Inferior parietal cortex (tissue), 1 donor: ENCODE results near the gene TEX13C.
A peak's percentile ranks its signal among the peaks of the same experiment; 100 is the strongest.
"Not testable (repeated sequence)": the region's sequence is repeated elsewhere in the genome, so short reads cannot be mapped to it uniquely, and the experiment has no call there.

Experiments
- DNase-seq: peaks from one replicate; pipeline ENCODE4 v3.0.0-alpha.2; 2016; ENCODE audit errors: extremely low spot score

TEX13C gene

DNA sequence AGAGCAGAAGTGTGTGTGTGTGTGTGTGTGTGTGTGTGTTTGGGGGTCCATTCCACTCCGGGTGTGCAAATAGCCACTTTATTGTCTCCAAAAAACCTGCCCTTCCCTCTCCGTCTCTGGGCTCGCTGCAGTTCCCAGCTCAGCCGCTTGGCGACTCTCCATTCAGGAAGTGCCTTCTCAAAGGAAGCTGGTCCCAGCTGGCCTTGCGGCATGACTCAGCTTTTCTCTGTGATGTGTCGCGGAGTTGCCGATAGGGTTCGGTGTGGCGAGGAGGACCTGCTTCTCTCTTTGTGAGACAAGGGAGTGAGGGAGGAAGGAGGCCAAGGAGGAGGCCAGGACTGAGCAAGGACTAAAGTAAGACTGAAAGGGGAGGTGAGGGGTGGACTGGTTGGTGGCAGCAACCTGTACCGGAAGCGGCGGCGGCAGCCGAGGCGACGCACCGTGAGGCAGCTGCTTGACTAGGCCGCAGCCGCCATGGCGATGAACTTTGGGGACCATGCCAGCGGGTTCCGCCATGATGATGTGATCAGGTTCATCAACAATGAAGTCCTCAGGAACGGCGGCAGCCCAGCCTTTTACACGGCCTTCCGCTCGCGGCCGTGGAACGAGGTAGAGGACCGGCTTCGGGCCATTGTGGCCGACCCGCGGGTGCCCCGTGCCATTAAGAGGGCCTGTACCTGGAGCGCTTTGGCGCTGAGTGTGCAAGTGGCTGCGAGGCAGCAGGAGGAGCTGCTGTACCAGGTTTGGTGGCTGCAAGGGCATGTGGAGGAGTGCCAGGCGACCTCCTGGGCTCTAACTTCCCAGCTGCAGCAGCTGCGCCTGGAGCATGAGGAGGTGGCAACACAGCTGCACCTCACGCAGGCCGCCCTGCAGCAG lies at the start of gene TEX13C:
Gene TEX13C, plus strand, starts transcription at position 226 of the 876 bp plus-strand sequence. Its CDS starts 249 bp downstream, at position 475.
- DNase-seq = no peak

DNA sequence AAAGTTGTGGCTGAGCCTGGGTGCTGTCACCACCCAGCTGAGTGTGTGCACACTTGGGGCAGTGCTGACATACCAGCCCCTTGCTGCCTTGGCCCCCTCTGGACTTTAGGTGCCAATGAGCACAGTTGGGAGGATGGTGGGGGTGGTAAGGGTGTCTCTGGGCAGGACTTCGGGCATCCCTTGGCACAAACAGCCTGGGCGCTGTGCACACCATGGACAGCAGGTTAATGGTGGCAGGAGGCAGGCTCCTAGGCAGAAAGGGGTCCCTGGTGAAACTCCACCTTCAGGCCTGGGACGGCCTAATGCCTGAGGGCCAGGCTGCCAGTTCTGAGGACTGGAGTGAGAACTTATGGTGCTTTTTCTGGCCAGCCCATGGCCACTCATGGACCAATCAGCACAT lies 32.4 kb upstream of the TEX13C start:
- DNase-seq = no peak

DNA sequence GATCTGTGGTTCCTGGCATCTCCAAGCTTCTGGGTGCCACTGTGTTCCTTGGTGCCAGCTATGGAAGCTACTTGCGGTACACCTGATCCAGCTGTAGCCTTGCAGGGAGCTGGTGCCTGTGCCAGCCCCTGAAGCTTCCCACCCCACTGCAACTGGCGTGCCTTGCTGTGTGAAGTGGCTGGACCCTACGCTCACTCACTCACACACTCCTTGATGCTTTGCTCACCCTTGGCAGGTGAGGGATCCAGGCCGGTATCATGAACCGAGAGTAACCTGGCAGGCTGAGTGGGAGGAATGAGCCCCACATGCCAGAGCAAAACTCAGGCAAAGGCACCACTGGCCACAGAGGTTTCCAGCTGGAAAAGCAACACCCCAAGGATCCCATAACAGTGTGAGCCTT lies 31.3 kb upstream of the TEX13C start:
- DNase-seq = no peak

DNA sequence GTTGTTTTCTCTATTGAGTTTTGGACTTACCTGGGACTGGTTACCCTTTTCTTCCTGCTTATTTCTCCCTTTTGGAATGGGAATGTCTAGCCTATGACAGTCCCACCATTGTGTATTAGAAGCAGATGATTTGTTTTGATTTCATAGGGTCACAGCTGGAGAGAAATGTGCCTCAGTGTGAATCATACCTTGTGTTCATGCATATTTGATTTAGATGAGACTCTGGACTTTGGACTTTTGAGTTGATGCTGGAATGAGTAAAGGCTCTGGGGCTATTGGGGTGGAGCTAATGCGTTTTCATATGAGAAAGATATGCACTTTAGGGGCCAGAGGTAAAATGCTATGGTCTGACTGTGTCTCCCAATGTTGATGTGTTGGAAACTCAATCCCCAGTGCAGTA lies 30.5 kb upstream of the TEX13C start:
- no peak for DNase-seq

DNA sequence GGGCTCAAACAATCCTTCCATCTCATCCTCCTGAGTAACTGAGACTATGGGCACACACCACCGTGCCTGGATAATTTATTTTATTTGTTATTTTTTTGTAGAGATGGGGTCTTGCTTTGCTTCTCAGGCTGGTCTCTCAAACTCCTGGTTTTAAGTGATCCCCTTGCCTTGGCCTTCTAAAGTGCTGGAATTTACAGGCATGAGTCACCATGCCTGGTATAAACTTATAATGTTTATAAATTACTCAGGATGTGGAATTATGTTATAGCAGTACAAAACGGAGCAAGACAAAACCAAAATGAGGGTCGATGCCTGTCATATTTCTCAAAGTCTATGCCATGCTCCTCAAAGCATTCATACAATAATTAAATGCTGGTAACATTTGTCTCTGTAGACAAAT lies 29.8 kb upstream of the TEX13C start:
- no peak for DNase-seq

DNA sequence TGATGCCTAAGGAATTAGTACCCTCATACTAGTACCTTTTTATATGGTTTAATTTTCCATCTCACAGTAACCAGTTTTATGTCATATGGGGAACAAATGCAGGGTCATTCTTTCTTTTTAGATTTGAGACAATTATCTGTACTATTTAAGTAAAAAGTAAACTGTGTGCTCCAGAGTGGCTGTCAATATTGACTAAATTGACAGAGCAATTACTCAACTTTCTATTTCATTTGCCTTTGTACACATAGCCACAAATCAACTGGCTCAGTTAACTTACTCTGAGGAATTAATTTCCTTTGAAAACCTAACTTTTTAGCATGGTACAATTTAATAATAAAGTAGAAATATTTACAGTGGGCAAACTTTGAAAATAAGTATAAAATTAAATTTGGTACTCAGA lies 28.5 kb upstream of the TEX13C start:
- no peak for DNase-seq

DNA sequence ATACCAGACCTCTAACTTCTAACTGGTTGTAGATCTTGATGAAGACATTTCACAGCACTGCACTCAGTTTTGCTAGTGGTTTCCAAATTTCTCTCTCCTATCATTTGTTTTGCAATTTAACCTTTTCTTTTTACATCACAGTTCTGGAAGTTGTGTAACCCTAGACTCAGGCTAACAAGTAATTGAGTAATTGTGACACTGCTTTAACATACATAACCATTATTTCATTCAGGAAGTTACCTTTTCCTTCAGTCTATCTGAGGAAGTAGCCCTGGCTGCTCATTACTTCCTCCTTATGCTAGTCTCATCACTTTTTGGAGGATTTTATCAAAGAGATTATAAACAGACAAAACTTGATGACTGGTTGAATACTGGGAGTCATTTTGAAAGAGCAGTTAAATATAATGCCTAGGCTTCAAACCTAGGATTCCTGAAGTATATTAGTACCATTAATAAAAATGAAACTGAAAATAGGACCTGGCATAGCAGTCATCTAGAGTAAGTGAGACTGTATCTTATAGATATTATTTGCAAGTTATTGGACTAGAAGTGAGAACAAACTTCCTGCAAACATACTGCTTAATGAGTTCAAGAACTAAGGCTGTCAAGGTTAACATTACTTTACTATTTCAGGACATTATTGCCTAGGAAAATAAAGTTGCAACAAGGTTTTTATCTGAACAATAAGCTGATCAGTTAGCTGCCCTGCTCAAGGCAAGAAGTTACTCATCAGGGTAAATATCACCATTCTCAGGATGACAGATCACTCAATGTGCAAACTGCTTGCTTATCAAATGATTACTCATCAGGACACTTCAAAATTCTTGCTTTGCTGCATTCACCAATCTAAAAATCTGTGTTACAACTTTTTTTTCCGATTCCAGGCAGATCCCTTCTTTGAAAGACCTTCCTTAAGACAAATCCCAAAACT lies 25.6 kb upstream of the TEX13C start:
- no peak for DNase-seq

DNA sequence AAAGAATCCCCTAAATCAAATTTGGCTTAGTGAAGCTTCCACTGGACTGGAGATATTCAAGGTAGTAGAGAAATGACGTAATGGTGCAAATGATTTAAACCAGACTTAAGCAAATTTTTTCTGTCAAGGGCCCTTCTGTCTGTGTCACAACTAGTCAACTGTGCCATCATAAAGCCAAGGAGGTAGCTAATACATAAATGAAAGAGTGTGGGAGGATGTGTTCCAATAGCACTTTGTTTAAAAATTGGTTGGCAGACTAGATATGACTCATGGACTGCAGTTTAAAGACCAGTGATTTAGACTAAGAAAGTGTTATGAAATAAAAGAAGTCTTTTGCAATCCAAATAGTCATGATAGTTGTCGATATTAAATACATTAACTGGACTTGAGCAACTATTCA lies 24.3 kb upstream of the TEX13C start:
- DNase-seq = no peak

DNA sequence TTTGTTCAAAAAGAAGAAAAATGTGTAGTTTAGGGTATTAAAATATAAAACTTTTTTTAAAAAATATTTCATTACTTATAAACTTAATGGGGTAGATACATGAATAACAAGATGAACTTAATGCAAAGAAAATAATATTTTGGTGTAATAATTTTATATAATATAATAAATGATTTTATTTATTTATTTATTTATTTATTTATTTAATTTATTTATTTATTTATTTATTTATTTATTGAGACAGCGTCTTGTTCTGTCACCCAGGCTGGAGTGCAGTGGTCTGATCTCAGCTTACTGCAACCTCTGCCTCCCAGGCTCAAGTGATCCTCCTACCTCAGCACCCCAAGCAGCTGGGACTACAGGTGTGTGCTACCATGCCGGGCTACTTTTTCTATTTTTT lies 20.8 kb upstream of the TEX13C start:
- no peak for DNase-seq

DNA sequence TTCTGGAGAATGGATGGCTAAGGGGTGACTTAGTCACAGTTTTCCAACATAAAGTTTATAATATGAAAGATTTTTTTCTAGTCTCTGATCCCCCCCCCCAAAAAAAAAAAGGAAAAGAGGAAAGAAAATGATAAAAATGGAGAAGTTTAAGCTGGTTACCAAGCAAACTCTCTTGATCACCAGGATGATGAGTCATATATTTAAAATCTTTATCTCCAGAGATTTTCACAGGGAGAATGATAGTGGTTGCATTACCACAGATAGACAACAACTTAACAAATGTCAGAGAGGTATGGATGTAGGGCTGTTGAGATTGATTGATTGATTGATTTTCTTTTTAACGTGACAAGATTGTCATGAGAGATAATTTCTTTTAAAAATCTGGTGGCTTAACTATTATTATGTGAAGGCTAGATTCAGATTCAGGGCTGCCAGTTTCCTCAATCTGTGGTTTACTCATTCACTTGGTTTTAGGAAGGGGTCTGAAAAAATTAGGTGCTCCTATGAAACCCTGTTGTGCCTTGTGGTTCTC lies 13.3 kb upstream of the TEX13C start:
- DNase-seq = no peak

DNA sequence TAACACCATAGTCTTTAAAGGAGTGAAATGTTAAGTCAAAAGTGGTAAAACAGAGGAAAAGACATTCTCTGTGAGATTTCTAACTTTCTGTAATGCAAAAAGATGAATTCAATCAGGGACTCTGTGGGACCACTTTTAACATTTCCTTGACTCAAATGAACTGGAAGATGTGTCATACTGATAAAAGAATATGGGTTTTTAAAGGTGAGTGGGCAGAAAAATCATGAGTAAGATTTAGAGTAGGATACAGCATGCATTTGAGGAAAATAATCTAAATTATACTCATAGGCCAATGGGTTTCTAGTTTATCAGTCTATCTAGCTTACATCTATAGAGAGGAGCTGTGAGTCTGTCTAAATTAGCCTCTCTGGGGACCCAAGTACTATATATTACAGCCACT lies 11.0 kb upstream of the TEX13C start:
- DNase-seq = no peak

DNA sequence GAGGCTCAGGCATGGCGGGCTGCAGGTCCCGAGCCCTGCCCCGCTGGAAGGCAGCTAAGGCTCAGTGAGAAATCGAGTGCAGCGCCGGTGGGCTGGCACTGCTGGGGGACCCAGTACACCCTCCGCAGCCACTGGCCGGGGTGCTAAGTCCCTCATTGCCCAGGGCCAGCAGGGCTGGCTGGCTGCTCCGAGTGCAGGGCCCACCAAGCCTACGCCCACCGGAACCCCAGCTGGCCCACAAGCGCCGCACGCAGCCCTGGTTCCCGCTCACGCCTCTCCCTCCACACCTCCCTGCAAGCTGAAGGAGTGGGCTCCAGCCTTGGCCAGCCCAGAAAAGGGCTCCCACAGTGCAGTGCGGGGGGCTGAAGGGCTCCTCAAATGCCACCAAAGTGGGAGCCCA lies 505 bp upstream of the TEX13C start:
- not testable (repeated sequence) for DNase-seq

DNA sequence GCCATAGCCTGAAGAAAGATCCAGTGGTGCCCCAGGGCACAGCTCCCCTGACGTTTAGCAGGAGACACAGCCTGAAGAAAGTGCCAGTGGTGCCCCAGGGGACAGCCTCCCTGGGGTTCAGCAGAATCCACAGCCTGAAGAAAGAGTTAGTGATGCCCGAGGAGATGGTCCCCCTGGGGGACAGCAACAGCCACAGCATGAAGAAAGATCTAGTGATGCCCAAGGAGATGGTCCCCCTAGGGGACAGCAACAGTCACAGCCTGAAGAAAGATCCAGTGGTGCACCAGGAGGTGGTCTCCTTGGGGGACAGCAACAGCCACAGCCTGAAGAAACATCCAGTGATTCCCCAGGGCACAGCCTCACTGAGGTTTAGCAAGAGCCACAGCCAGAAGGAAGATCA lies 2.8 kb downstream of the TEX13C start:
- DNase-seq = no peak

DNA sequence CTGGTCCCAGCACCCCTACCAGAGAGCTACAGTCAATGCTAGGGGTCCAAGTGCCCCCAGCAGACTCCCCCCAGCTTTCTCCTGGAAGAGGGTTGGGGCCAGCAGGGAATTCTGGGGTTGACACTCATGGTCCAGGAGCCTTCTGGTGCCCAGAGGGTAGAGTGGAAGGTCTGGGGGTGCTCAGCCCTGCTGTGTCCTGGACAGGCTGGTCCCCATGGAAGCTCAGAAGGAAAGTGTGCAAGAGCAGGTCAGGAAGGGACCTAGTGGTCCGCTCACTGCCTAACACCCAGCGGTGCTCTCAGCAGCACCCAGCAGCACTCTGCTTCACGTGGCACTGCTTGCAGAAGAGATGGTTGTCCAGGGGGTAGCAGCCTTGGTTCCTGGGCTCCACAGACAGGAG lies 6.9 kb downstream of the TEX13C start:
- no peak for DNase-seq

DNA sequence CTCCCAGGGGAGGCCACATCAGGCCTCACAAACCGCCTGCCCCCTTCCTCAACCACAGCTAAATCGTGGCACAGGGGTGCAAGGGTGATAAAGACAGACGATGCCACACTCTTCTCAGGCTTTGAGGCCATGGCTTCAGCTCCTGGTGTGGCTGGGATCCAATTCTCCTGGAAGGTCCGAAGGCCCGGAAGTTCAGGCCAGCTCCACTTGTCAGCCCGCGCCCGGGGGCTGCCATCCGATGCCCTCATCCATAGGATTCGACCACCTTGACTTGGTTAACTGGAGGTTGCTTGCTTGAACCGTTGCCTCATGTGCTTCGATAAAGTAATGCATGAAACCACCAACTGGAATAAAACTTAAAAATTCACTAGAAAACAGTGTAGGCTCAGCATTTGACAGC lies 8.2 kb downstream of the TEX13C start:
- no peak for DNase-seq

DNA sequence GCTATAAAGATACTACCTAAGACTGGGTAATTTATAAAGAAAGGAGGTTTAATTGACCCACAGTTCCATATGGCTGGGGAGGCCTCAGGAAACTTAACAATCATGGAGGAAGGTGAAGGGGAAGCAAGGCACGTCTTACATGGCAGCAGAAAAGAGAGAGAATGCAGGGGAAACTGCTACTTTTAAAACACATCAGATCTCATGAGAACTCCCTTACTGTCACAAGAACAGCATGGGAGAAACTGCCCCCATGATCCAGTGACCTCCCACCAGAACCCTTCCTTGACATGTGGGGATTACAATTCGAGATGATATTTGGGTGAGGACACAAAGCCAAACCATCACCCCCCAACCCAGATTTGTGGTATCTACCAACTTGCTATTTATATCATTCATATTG lies 13.9 kb downstream of the TEX13C start:
- DNase-seq = no peak

DNA sequence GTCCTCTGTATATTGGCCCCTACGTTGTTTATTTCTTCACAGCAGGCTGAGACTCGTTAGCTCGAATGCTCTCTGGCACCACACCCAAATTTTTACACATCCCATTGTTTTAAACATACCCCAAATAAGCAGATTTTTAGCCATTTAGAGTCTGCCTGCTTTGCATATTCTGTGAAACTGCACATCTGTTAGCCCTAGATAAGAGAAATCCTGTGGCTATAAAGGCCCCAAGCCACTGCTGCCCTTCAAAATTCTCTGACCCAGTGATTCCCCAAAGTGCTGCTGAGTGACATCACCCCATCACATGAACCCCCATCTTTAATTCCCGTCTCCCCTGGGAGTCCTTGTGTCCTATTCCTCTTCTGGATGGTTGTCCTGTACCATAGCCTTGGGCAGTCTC lies 20.8 kb downstream of the TEX13C start:
- peak; percentile 1 for DNase-seq

DNA sequence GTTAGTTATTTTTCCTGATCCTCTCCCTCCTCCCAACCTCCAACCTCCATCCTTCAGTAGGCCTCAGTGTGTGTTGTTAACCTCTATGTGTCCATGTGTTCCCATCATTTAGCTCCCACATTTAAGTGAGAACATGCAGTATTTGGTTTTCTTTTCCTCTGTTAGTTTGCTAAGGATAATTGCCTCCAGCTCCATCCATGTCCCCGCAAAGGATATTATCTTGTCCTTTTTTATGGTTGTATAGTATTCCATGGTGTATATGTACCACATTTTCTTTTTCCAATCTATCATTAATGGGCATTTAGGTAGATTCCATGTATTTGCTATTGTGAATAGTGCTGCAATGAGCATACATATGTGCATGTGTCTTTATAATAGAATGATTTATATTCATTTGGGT lies 54.5 kb downstream of the TEX13C start:
- no peak for DNase-seq
